Measurements from ENCODE around the gene AFAP1. TPM values are rescaled to one million over a fixed set of nuclear protein-coding genes. Genes with fewer than 3 reads are reported as not detected.

Gene AFAP1
- total and polyA plus RNA-seq, 2 of the 4 experiments (the other 2 are of a cell fraction) = 48.2 to 80.9 TPM

GRCh38 chr4:7831330-7831729 lies 108.3 kb downstream of the AFAP1 start:
- Histone ChIP-seq H3K27me3 (ENCODE audit: control insufficient read depth, insufficient read depth, low read length) (no peaks in the 10 kb centered on the region), H3K9ac (ENCODE audit: low read depth, low read length) (peak overlapping the region; percentile 57), H2AK9ac (replicated peaks; ENCODE audit: low read depth, low read length, poor library complexity) (no peak overlapping the region), H3K4me2 (ENCODE audit: low read depth, low read length) (peak overlapping the region; percentile 20), H3K14ac (replicated peaks; ENCODE audit: low read depth, low read length) (peak overlapping the region; percentile 82), H2BK20ac (ENCODE audit: low read depth, low read length) (peak overlapping the region; percentile 47; the same call in 1 of the 2 replicates), H2BK5ac (ENCODE audit: low read depth, low read length, poor library complexity, severe bottlenecking) (peak overlapping the region; percentile 81), H3K4me1 (ENCODE audit: control insufficient read depth, insufficient read depth, low read length) (peaks cover 24% of the 10 kb centered on the region), H2AK5ac (ENCODE audit: low read depth, low read length) (peak overlapping the region; percentile 1; the same call in 1 of the 2 replicates), H3K36me3 (ENCODE audit: control insufficient read depth, insufficient read depth, low read length) (peaks cover 38% of the 10 kb centered on the region), H3K27ac (ENCODE audit: insufficient read depth, low read length) (peak overlapping the region; percentile 28), H2BK120ac (ENCODE audit: low read depth, low read length) (peak overlapping the region; percentile 69; the same call in 1 of the 2 replicates), H3K9me3 (ENCODE audit: control insufficient read depth, insufficient read depth, low read length) (no peaks in the 10 kb centered on the region), H3K18ac (ENCODE audit: low read depth, low read length) (peak overlapping the region; percentile 72; the same call in 1 of the 2 replicates), H2BK15ac (ENCODE audit: low read depth, low read length) (peak overlapping the region; percentile 49; the same call in 1 of the 3 replicates), H3K4me3 (ENCODE audit: insufficient read depth, low read depth, low read length) (no peak overlapping the region), H3K4ac (ENCODE audit: low read depth, low read length) (peak overlapping the region; percentile 83), H4K8ac (ENCODE audit: low read depth in 2 of 2, low read length in 2 of 2) (peak overlapping the region; percentile 17 to 33; a peak in 2 of 4 replicates), H4K20me1 (ENCODE audit: insufficient read depth, low read length) (peaks cover 26% of the 10 kb centered on the region), H3K56ac (ENCODE audit: extremely low read depth, insufficient read depth, low read length) (peak overlapping the region; percentile 7), H3K9me1 (ENCODE audit: insufficient read depth, low read length) (peaks cover 17% of the 10 kb centered on the region), H3K23ac (ENCODE audit: low read depth, low read length) (peak overlapping the region; percentile 39), H4K91ac (ENCODE audit: insufficient read depth, low read depth, low read length) (no peak overlapping the region), H2AFZ (replicated peaks; ENCODE audit: low read length, poor library complexity) (no peak overlapping the region), H3K79me1 (ENCODE audit: low read depth in 1 of 2, low read length in 2 of 2) (peaks cover 18 to 60% of the 10 kb centered on the region in 2 experiments), H4K5ac (ENCODE audit: low read depth, low read length) (no peak overlapping the region; the same call in 1 of the 2 replicates)
- TF ChIP-seq BHLHE40 (IDR thresholded peaks at IDR 0.05; ENCODE audit: low read depth, low read length) (0 out of 2 replicates have a peak, but pooled peaks have one; percentile 4), FOS (IDR thresholded peaks at IDR 0.05; ENCODE audit: low read depth, low read length) (no peak)
- dilution Hi-C loops (cut with HindIII; ENCODE audit: low sequenced_read_pairs, unreplicated experiment) (no loop called here), in situ Hi-C loops (cut with MboI; ENCODE audit: low sequenced_read_pairs) (no loop called here), intact Hi-C loops (cut with micrococcal nuclease) (no loop called here)
- ATAC-seq (ENCODE audit: low read depth) (peak; percentile 47), DNase-seq (peak; percentile 97)
- BruUV-seq (replicated peaks) = no TSS peak
- CTCF ChIA-PET = interaction anchor here (0.6 to 0.7 kb wide), 2 partner anchors 47 to 152 kb away, joined by 3 to 4 read pairs; no protein-coding TSS in a partner anchor
- POLR2A ChIA-PET (ENCODE audit: unreplicated experiment) = interaction anchor here (0.6 kb wide), 1 partner anchor 147 kb away, joined by 4 read pairs; no protein-coding TSS in a partner anchor
- no CpG with 5 or more reads among the region's 7 CpGs for WGBS, 2 experiments (ENCODE audit: extremely low coverage in 2 of 2, insufficient read length in 1 of 2)

Data from IMR-90 (cell line).